Heart right ventricle (tissue), 16 donors: ENCODE data around the gene AMZ1. TPM values are rescaled to one million over a fixed set of nuclear protein-coding genes. Genes with fewer than 3 reads are reported as not detected.
A peak's percentile ranks its signal among the peaks of the same experiment; 100 is the strongest.

Experiments
- ATAC-seq, 8 donors: fragments of 200-7000 bp; cut with Tn5 transposase; one replicate each; pipeline ENCODE4 v1.9.1; 2020; ENCODE audit warnings: mild to moderate bottlenecking in 8 of 8, moderate library complexity in 8 of 8, moderate number of reproducible peaks in 1 of 8
- DNase-seq, 2 donors: peaks; one replicate each; pipeline ENCODE4 v3.0.0-alpha.2; 2020
- H3K27ac ChIP-seq, 10 donors: fragments of 200-600 bp; sonication (generic) in 2 of 10; one replicate each; pipeline versions ENCODE4 v1.5.0 to v1.8.0; 2020 to 2022; ENCODE audit warnings: mild to moderate bottlenecking in 3 of 10
- H3K27me3 ChIP-seq, 7 donors: fragments of 200-600 bp; one replicate each; pipeline ENCODE4 v1.8.0; 2021 to 2022; ENCODE audit warnings: mild to moderate bottlenecking in 2 of 7
- H3K36me3 ChIP-seq, 9 donors: fragments of 200-600 bp; sonication (generic) in 1 of 9; one replicate each; pipeline versions ENCODE4 v1.5.0 to v1.8.0; 2020 to 2022; ENCODE audit warnings: mild to moderate bottlenecking in 2 of 9
- H3K4me1 ChIP-seq, 9 donors: fragments of 200-600 bp; sonication (generic) in 1 of 9; one replicate each; pipeline versions ENCODE4 v1.5.0 to v1.8.0; 2020 to 2022; ENCODE audit warnings: mild to moderate bottlenecking in 4 of 9
- H3K4me3 ChIP-seq, 10 donors: fragments of 200-600 bp; sonication (generic) in 2 of 10; one replicate each; pipeline versions ENCODE4 v1.5.0 to v1.8.0; 2020 to 2022; ENCODE audit warnings: mild to moderate bottlenecking in 7 of 10, moderate library complexity in 2 of 10
- H3K9me3 ChIP-seq, 11 donors: fragments of 200-600 bp in 10 of 11; sonication (generic) in 2 of 11; one replicate each; pipeline versions ENCODE4 v1.5.0 to v1.8.0; 2013 to 2022; ENCODE audit warnings: mild to moderate bottlenecking in 2 of 11, control low read depth in 1 of 11, moderate library complexity in 1 of 11
- CTCF ChIP-seq, 9 donors: fragments of 200-600 bp; sonication (generic) in 2 of 9; IDR thresholded peaks; one replicate each; pipeline versions ENCODE4 v1.5.0 to v1.8.0; 2021 to 2022; ENCODE audit warnings: antibody characterized with exemption in 9 of 9, mild to moderate bottlenecking in 5 of 9, moderate library complexity in 1 of 9
- WGBS, 2 donors: extraction: QIAGEN DNeasy Blood & Tissue Kit; methylation state at CpG; one replicate each; pipeline ENCODE4 v1.1.7; 2013; ENCODE audit warnings: inconsistent platforms in 1 of 2; 5-methylcytosine and 5-hydroxymethylcytosine counted together
- intact Hi-C, 10 donors: fragments of 100-400 bp; cut with DNase I; formaldehyde crosslinking; loops; one replicate each; pipeline versions ENCODE4 v1.11.1 to v1.14.2; 2022
- polyA plus RNA-seq, 2 donors: library from polyadenylated mRNA; stranded (reverse); fragments of 200-250 nt; gene quantifications; one replicate each; pipeline ENCODE4 v1.2.3, GENCODE V29; 2013
- total RNA-seq, 10 donors: library from RNA; stranded (reverse); fragmentation: NEBNext Ultra II Directional in 3 of 10; extraction: Animal tissue kit (Norgen Biotek cat#: 25700) in 3 of 10; gene quantifications; one replicate each; pipeline versions ENCODE4 v1.2.1 to v1.2.4, GENCODE V29; 2021 to 2023
- donor health status: Arrhythmogenic right ventricular cardiomyopathy.
- donor health status: ischemic (EF 13 %, LVEDD 7.1; RV severe dilation, severe dysfunction).
- donor health status: healthy with polysubstance abuse.
- donor health status: DM: no; HTN: yes; CAD: no.
- donor health status: DM: no; HTN: no; CAD: no.
- donor health status: ischemic (EF 25% LVEDD 6.9; RV normal size, moderate dysfunction).
- donor health status: ischemic (EF 25% LVEDD 5.7; RV mildly dilated, moderate dysfunction).
- donor health status: healthy.
- donor health status: DM: yes; HTN: yes; CAD: no.
- donor health status: Ischemic cardiomyopathy.
- donor health status: ischemic (EF 35%, LVEDD 5.7; RV mildly dilated, moderate dysfunction).
- donor health status: nonischemic (EF 11% LVEDD 7.7; RV severe dilation, severe dysfunction).
- donor health status: DM: yes; HTN: yes; CAD: no.
- donor health status: PGD.
- donor health status: ischemic (EF 29% LVEDD 5.4; RV normal size, mild dysfunction).
- donor health status: nonischemic (EF 23%, LVEDD 6.1; RV moderate dilation, normal function).

AMZ1 gene
- total and polyA plus RNA-seq, 12 donors = 0.04 to 0.11 (median 0.07) TPM; not detected in 4

GRCh38 chr7:2659556-2660358, 28.2 kb upstream of the AMZ1 start:
- intact Hi-C loops = loop anchor here in 1 of 10 donors (10.0 kb wide), 1 partner anchor 85 kb away; no protein-coding TSS in a partner anchor
- ATAC-seq (no peak), DNase-seq (no peak)
- Histone ChIP-seq H3K27ac (no peak overlapping the region), H3K27me3 (no peaks in the 10 kb centered on the region), H3K4me1 (peaks cover 8 to 22% (median 19%) of the 10 kb centered on the region in 9 donors), H3K36me3 (peaks cover 0 to 73% (median 13%) of the 10 kb centered on the region in 9 donors), H3K9me3 (no peaks in the 10 kb centered on the region), H3K4me3 (no peak overlapping the region)
- 92 to 93% methylated on average over 36 of the region's 36 CpGs for WGBS, 2 donors
- no peak for TF ChIP-seq CTCF (IDR thresholded peaks at IDR 0.05)

GRCh38 chr7:2660359-2661095, 27.5 kb upstream of the AMZ1 start:
- 87 to 88% methylated on average over 36 of the region's 36 CpGs for WGBS, 2 donors
- ATAC-seq = no peak
- intact Hi-C loops = loop anchor here in 1 of 10 donors (10.0 kb wide), 1 partner anchor 86 kb away; no protein-coding TSS in a partner anchor
- no peak for DNase-seq
- H3K27ac ChIP-seq = no peak overlapping the region
- TF ChIP-seq CTCF (IDR thresholded peaks at IDR 0.05) = peak in 3 of 9 donors; percentile 15 to 28 (median 18)
- H3K36me3 ChIP-seq = peaks cover 0 to 70% (median 13%) of the 10 kb centered on the region in 9 donors
- H3K9me3 ChIP-seq = no peaks in the 10 kb centered on the region
- no peaks in the 10 kb centered on the region for H3K27me3 ChIP-seq
- H3K4me3 ChIP-seq = no peak overlapping the region
- H3K4me1 ChIP-seq = peaks cover 8 to 27% (median 22%) of the 10 kb centered on the region in 9 donors

DNA sequence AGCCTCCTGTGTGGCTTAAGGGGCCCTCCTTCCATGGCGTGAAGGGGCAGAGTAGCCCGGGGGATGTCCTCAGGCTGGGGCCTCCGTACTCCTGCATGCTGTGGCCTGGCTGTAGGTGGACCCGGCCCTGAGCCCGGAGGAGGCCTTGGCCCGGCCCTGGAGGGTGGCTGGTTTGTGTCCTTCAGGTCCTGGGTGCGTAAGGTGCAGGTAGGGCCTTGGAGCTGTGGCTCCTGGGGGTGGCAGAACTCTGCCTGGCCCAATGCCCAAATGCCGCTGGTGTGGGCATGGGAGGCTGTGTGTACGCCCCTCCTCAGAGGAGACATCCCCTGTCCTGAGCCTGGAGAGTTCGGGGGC, 26.9 kb upstream of the AMZ1 start:
- no peak for DNase-seq
- Histone ChIP-seq H3K36me3 (peaks cover 0 to 67% (median 12%) of the 10 kb centered on the region in 9 donors), H3K9me3 (no peaks in the 10 kb centered on the region), H3K4me3 (no peak overlapping the region), H3K27ac (no peak overlapping the region), H3K27me3 (no peaks in the 10 kb centered on the region), H3K4me1 (peaks cover 8 to 32% (median 26%) of the 10 kb centered on the region in 9 donors)
- TF ChIP-seq CTCF (IDR thresholded peaks at IDR 0.05) = no peak
- ATAC-seq = peak in 1 of 8 donors; percentile 2
- intact Hi-C loops = loop anchor here in 1 of 10 donors (10.0 kb wide), 1 partner anchor 86 kb away; no protein-coding TSS in a partner anchor
- WGBS, 2 donors = 91 to 95% methylated on average over 10 of the region's 10 CpGs

GRCh38 chr7:2661602-2662272, 26.3 kb upstream of the AMZ1 start:
- Histone ChIP-seq H3K4me1 (peaks cover 8 to 36% (median 26%) of the 10 kb centered on the region in 9 donors), H3K27ac (no peak overlapping the region), H3K27me3 (no peaks in the 10 kb centered on the region), H3K36me3 (peaks cover 0 to 60% (median 5%) of the 10 kb centered on the region in 9 donors), H3K9me3 (peaks cover 0 to 3% (median 0%) of the 10 kb centered on the region in 11 donors), H3K4me3 (no peak overlapping the region)
- DNase-seq (no peak), ATAC-seq (no peak)
- WGBS, 2 donors = 94 to 95% methylated on average over 42 to 43 of the region's 43 CpGs
- TF ChIP-seq CTCF (IDR thresholded peaks at IDR 0.05) = peak in 1 of 9 donors; percentile 15
- intact Hi-C loops = loop anchor here in 1 of 10 donors (10.0 kb wide), 1 partner anchor 87 kb away; no protein-coding TSS in a partner anchor
